ENCODE results near the gene UBQLNL. TPM values are rescaled to one million over a fixed set of nuclear protein-coding genes. Genes with fewer than 3 reads are reported as not detected.

The UBQLNL gene
- total RNA-seq, 1 experiment from 2014 or later, result not detected

DNA sequence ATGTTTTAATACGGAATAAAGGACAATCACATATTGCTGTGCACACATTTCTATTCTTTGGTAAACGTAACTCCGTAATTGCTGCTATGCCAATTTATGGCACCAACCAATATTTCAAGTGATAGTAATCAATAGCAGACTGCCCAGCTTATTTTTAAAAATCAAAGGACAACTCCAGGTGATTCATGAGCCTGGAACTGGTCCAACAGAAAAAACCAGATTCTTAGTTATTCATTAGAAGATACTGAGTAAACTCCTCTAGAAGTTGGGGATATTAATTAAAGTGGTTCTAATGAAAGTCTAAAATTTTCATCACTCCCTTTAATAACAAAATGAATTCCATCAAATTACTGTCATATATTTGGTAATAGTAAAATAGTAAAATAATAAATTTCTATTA lies 41.3 kb upstream of the UBQLNL start:
- no peak overlapping the region for H4K5ac ChIP-seq (ENCODE audit: insufficient read length, low read depth, low read length)
- H3K36me3 Mint-ChIP-seq (ENCODE audit: insufficient read depth in 1 of 3, low read depth in 3 of 3), result no peaks in the 10 kb centered on the region
- no peak overlapping the region for H2BK12ac ChIP-seq (ENCODE audit: insufficient read length, low read depth, low read length)
- no peak overlapping the region for H3K4ac ChIP-seq (ENCODE audit: low read depth, low read length)
- H3K23me2 ChIP-seq (ENCODE audit: insufficient read length, low read depth, low read length, poor library complexity, severe bottlenecking), result no peaks in the 10 kb centered on the region
- H3K9me3 Mint-ChIP-seq, result no peaks in the 10 kb centered on the region
- peaks cover 0 to 8% of the 10 kb centered on the region in 2 experiments; a peak in 2 of 4 replicates for H3K4me1 Mint-ChIP-seq
- no peak overlapping the region for H2AFZ ChIP-seq (ENCODE audit: low read length)
- H3K27ac ChIP-seq (ENCODE audit: insufficient read length, low read depth, low read length), result no peak overlapping the region
- no CpG with 5 or more reads among the region's 3 CpGs for WGBS (ENCODE audit: extremely low coverage, insufficient read length, low lambda C conversion rate)
- TF ChIP-seq, protein P1, sequence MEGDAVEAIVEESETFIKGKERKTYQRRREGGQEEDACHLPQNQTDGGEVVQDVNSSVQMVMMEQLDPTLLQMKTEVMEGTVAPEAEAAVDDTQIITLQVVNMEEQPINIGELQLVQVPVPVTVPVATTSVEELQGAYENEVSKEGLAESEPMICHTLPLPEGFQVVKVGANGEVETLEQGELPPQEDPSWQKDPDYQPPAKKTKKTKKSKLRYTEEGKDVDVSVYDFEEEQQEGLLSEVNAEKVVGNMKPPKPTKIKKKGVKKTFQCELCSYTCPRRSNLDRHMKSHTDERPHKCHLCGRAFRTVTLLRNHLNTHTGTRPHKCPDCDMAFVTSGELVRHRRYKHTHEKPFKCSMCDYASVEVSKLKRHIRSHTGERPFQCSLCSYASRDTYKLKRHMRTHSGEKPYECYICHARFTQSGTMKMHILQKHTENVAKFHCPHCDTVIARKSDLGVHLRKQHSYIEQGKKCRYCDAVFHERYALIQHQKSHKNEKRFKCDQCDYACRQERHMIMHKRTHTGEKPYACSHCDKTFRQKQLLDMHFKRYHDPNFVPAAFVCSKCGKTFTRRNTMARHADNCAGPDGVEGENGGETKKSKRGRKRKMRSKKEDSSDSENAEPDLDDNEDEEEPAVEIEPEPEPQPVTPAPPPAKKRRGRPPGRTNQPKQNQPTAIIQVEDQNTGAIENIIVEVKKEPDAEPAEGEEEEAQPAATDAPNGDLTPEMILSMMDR (conservative IDR thresholded peaks at IDR 0.05), result no peak
- no peaks in the 10 kb centered on the region for H4K20me1 ChIP-seq (ENCODE audit: control insufficient read depth, insufficient read depth, insufficient read length)
- no peak overlapping the region for H3K4me2 ChIP-seq (ENCODE audit: insufficient read depth, insufficient read length, low read length)
- no peak overlapping the region for H2AK5ac ChIP-seq (ENCODE audit: insufficient read length, low read length)
- no peak overlapping the region for H3K56ac ChIP-seq (ENCODE audit: insufficient read length, low read depth, low read length)
- H2BK5ac ChIP-seq (ENCODE audit: insufficient read length, low read length), result no peak overlapping the region
- H3K18ac ChIP-seq (ENCODE audit: insufficient read length, low read depth, low read length), result no peak overlapping the region
- no peak overlapping the region for H3K4me3 Mint-ChIP-seq
- H3K27ac Mint-ChIP-seq, result no peak overlapping the region
- no peak overlapping the region for H4K91ac ChIP-seq (ENCODE audit: insufficient read length, low read depth, low read length)
- H3K79me2 ChIP-seq (ENCODE audit: insufficient read depth, low read length), result no peaks in the 10 kb centered on the region
- H3K27me3 ChIP-seq (ENCODE audit: insufficient read depth, low read length), result no peaks in the 10 kb centered on the region
- H3K27me3 Mint-ChIP-seq (ENCODE audit: low read depth), result no peaks in the 10 kb centered on the region; the same call in 1 of the 2 replicates
- no peaks in the 10 kb centered on the region for H3K9me3 ChIP-seq (ENCODE audit: control insufficient read depth, low read depth, low read length)
- no peak for DNase-seq
- peaks cover 5% of the 10 kb centered on the region; the same call in 1 of the 2 replicates for H3K4me1 ChIP-seq (ENCODE audit: insufficient read depth, low read length)
- H3K9ac ChIP-seq (ENCODE audit: extremely low read depth, insufficient read length, low read length), result no peak overlapping the region
- H2BK120ac ChIP-seq (ENCODE audit: low read depth, low read length, poor library complexity, severe bottlenecking), result no peak overlapping the region
- no peak overlapping the region for H2BK15ac ChIP-seq (ENCODE audit: low read depth, low read length)
- no peak overlapping the region for H3K14ac ChIP-seq (ENCODE audit: insufficient read depth, low read length)
- no peak overlapping the region for H3T11ph ChIP-seq (ENCODE audit: low read length)
- H2BK20ac ChIP-seq (ENCODE audit: low read depth, low read length, poor library complexity, severe bottlenecking), result no peak overlapping the region
- no peak overlapping the region for H4K8ac ChIP-seq (replicated peaks; ENCODE audit: insufficient read length, low read depth, low read length)
- H3K79me1 ChIP-seq (ENCODE audit: insufficient read depth, low read depth, low read length, poor library complexity, severe bottlenecking), result no peaks in the 10 kb centered on the region
- H3K23ac ChIP-seq (ENCODE audit: insufficient read length, low read depth, low read length), result no peak overlapping the region
